BJ (cell line): ENCODE measurements around the gene BCL2. TPM values are rescaled to one million over a fixed set of nuclear protein-coding genes. Genes with fewer than 3 reads are reported as not detected.

ENCODE experiments used
- CTCF ChIA-PET: fragments of 350-600 bp; formaldehyde crosslinking; extraction: SDS; loops from one replicate; lab custom pipeline; 2021; ENCODE audit warnings: antibody characterized with exemption, inconsistent platforms; lab: Yijun Ruan, JAX
- POLR2A ChIA-PET: fragments of 300-600 bp; sonication (Branson Sonifier 250); formaldehyde crosslinking; extraction: SDS; loops from one replicate; lab custom pipeline; 2021; ENCODE audit warnings: antibody characterized with exemption; lab: Charles Lee
- DNase-seq: peaks from one replicate; pipeline ENCODE4 v3.0.0-alpha.2; 2011; ENCODE audit warnings: low read depth
- H3K27me3 ChIP-seq: 2 replicates; pipeline ENCODE4 v1.6.0; 2011; ENCODE audit warnings: low read length; ENCODE audit not compliant: control insufficient read depth, insufficient read depth
- H3K36me3 ChIP-seq: 2 replicates; pipeline ENCODE4 v1.5.1; 2011; ENCODE audit warnings: low read length; ENCODE audit not compliant: control insufficient read depth, insufficient read depth
- H3K4me3 ChIP-seq: 2 replicates; pipeline ENCODE4 v1.5.1; 2011; ENCODE audit warnings: low read depth, mild to moderate bottlenecking, control low read depth, low read length
- polyA plus RNA-seq: library from polyadenylated mRNA; depleted of rRNA; stranded (reverse); fragments of >200 nt; gene quantifications from 2 replicates; pipeline ENCODE4 v1.2.3, GENCODE V29; 2011
- TF ChIP-seq, protein P1 (sequence below): IDR thresholded peaks from 2 replicates; pipeline ENCODE4 v1.5.1; 2011; ENCODE audit warnings: low read depth, mild to moderate bottlenecking, control low read depth, inconsistent platforms, low read length, moderate library complexity; ENCODE audit not compliant: insufficient read depth

Gene BCL2
- polyA plus RNA-seq, 1 experiment = 0.15 TPM

DNA sequence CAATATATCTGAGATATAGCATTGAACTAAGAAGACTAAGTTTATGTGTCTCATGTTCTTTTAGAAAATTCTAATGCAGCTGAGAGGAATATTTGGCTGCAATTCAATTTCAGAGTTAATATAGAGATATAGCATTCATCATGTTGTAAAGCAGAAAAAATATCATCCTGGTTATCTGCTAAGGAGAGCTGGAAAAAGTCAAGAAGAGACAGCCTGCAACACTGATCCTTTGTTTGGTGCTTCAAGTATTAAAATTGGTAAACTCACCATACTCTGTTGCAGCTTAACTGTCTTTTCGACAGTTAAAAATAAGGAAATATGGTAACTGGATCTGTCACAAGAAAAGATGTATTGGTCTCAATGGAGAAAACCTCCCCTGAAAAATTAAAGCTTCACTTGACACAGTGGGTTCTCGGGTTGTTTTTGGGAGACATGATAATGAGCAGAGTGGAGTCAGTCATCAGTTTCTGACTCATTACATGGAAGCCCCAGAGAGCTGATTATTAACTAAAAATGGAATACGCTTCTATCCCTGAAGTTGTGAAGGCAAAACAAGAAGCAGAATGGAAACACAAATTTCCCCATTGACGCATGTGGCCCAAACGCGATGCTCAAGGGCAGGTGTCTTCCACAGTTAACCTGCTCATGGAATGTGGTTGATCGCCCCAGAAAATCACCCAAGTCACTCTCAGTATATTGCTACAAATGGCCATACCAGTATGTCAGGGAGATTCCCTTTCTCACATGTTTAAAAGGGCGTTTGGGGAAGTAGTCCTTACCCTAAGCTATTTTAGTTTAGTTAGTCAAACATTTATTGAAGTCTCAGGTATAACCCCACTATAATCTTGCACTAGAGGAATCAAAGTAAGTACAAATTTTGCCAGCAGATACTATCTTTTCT lies 8.2 kb downstream of the BCL2 start:
- H3K27me3 ChIP-seq = no peaks in the 10 kb centered on the region; the same call in 1 of the 2 replicates
- no peak overlapping the region for H3K4me3 ChIP-seq
- TF ChIP-seq, protein P1, sequence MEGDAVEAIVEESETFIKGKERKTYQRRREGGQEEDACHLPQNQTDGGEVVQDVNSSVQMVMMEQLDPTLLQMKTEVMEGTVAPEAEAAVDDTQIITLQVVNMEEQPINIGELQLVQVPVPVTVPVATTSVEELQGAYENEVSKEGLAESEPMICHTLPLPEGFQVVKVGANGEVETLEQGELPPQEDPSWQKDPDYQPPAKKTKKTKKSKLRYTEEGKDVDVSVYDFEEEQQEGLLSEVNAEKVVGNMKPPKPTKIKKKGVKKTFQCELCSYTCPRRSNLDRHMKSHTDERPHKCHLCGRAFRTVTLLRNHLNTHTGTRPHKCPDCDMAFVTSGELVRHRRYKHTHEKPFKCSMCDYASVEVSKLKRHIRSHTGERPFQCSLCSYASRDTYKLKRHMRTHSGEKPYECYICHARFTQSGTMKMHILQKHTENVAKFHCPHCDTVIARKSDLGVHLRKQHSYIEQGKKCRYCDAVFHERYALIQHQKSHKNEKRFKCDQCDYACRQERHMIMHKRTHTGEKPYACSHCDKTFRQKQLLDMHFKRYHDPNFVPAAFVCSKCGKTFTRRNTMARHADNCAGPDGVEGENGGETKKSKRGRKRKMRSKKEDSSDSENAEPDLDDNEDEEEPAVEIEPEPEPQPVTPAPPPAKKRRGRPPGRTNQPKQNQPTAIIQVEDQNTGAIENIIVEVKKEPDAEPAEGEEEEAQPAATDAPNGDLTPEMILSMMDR = no peak
- ChIA-PET CTCF (interaction anchor here (0.6 to 3.5 kb wide), 4 partner anchors 11 to 189 kb away, joined by 3 to 15 read pairs (median 4); no protein-coding TSS in a partner anchor), POLR2A (no interaction called here)
- H3K36me3 ChIP-seq = no peaks in the 10 kb centered on the region
- DNase-seq = no peak

DNA sequence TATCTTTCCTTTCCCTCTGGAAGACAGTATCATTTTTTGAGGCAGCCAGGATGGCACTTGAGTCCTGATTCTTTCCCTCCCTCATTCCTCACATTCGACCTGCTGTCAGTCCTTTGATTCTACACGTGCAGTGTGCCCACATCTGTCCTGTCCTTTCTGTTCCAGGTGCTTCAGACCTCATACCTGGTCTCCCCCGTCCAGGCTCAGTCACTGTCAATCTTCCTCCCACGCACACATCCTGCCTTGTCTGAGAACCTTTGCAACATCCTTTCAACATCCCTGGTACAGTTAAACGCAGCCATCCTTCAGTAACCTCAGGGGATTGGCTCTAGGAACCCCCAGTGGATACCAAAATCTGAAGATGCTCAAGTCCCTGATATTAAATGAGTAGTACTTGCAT lies 10.1 kb downstream of the BCL2 start:
- CTCF ChIA-PET = no interaction called here
- no peak for DNase-seq
- Histone ChIP-seq H3K36me3 (no peaks in the 10 kb centered on the region), H3K4me3 (no peak overlapping the region), H3K27me3 (no peaks in the 10 kb centered on the region; the same call in 1 of the 2 replicates)
- TF ChIP-seq, protein P1 = no peak
- POLR2A ChIA-PET = no interaction called here

DNA sequence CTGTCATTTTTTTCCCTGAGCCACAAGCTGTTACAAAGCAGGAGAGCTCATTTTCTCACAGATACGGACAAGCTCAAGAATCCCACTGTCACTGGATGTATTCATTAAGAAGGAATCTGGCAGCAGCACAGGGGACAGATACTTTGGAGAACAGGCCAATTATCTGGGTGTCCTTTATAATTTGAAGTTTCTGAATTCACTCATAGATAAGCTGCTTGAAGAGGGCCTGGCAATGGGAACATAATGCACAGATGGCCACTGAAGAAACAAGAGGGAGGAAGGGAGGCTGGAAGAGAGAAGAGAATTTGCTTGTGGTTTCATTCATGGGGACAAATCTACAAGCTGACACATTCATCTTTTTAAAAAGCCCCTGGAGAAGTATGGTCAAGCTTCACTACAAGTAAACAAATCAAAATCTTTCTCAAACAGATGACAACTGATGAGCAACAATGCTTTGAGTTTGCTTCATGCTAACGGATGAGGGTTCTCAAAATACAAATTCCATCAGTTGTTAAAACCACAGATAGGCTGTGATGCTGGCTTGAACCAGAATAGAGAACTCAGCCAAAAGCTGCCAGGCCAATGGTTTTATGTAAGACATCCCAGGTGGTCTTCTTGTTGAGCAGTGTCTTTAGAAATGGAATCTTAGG lies 11.9 kb downstream of the BCL2 start:
- CTCF ChIA-PET = interaction anchor here (1.0 to 2.3 kb wide), 2 partner anchors 10 to 14 kb away, joined by 4 to 10 read pairs; no protein-coding TSS in a partner anchor
- TF ChIP-seq, protein P1 = no peak
- POLR2A ChIA-PET = no interaction called here
- no peaks in the 10 kb centered on the region for H3K36me3 ChIP-seq
- no peak for DNase-seq
- H3K4me3 ChIP-seq = no peak overlapping the region
- no peaks in the 10 kb centered on the region for H3K27me3 ChIP-seq

DNA sequence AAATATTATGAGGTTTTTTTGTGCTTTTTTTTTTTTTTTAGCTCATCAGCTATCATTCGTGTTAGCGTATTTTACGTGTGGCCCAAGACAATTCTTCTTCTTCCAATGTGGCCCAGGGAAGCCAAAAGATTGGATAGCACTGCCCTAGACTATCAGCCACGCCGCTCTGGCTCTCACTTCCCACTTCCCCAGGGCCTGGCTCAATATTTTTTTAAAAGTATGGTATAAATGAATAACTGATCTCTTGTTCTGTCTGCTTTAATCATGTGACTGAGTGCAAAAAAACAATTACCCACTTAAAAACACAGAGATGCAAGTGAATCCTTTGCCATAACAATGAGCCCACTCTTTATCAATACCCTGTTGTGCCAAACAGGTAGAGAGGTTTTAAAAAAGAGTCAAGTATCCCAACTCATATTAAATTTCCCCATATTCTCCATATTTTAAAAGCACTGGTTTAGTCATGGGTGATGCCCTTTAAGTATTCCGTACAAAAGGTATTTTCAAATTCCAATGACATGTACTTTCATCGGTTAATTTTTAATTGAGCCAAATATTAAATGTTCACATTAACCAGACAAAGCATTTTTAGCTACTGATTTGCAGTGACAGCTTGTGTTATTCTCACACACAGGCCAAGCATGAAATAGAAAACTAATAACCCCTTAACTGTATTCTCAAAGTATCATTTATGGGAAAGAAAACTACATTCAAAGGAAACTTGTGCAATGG lies 12.6 kb downstream of the BCL2 start:
- H3K27me3 ChIP-seq = no peaks in the 10 kb centered on the region
- TF ChIP-seq, protein P1 = no peak
- CTCF ChIA-PET = interaction anchor here (1.0 to 2.3 kb wide), 2 partner anchors 11 to 15 kb away, joined by 4 to 10 read pairs; no protein-coding TSS in a partner anchor
- H3K36me3 ChIP-seq = no peaks in the 10 kb centered on the region
- no peak for DNase-seq
- no peak overlapping the region for H3K4me3 ChIP-seq
- POLR2A ChIA-PET = no interaction called here
